ENCODE measurements around the gene HTT.

DNA sequence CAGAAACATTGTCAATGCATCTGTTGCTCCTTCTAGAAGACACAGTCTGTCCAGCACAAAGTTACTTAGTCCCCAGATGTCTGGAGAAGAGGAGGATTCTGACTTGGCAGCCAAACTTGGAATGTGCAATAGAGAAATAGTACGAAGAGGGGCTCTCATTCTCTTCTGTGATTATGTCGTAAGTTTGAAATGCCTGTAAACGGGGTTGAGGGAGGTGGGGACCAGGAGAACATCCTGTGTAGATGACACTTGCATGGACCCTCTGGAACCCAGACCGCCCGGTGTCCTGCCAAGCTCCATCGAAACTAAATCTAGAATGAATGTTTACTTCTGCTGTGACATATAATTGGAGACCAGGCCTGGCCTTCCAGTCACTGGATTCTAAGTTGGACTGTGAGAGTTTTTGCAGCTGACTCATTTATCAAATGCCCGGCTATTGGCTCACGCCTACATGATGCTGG lies 129.5 kb downstream of the HTT start:
- TF ChIP-seq, protein P1, sequence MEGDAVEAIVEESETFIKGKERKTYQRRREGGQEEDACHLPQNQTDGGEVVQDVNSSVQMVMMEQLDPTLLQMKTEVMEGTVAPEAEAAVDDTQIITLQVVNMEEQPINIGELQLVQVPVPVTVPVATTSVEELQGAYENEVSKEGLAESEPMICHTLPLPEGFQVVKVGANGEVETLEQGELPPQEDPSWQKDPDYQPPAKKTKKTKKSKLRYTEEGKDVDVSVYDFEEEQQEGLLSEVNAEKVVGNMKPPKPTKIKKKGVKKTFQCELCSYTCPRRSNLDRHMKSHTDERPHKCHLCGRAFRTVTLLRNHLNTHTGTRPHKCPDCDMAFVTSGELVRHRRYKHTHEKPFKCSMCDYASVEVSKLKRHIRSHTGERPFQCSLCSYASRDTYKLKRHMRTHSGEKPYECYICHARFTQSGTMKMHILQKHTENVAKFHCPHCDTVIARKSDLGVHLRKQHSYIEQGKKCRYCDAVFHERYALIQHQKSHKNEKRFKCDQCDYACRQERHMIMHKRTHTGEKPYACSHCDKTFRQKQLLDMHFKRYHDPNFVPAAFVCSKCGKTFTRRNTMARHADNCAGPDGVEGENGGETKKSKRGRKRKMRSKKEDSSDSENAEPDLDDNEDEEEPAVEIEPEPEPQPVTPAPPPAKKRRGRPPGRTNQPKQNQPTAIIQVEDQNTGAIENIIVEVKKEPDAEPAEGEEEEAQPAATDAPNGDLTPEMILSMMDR (conservative IDR thresholded peaks at IDR 0.05; ENCODE audit: low read depth, low read length) = no peak
- no peak for TF ChIP-seq EZH2 (IDR thresholded peaks at IDR 0.05; ENCODE audit: borderline replicate concordance, low read depth, low read length, poor library complexity, severe bottlenecking)
